ENCODE measurements around the gene SURF1.

Gene SURF1

GRCh38 chr9:133342069-133342406 lies 14.2 kb downstream of the SURF1 start:
- TF ChIP-seq CEBPB (IDR thresholded peaks at IDR 0.05): no peak
- TF ChIP-seq TEAD4 (IDR thresholded peaks at IDR 0.05): no peak
- no peak for TF ChIP-seq USF1 (IDR thresholded peaks at IDR 0.05)
- no peak for TF ChIP-seq EGR1 (IDR thresholded peaks at IDR 0.05)
- no peak for TF ChIP-seq RAD21 (IDR thresholded peaks at IDR 0.05; ENCODE audit: low read depth)
- TF ChIP-seq TAF1 (IDR thresholded peaks at IDR 0.05; ENCODE audit: low read depth): no peak
- no peak for TF ChIP-seq ZBTB7A (IDR thresholded peaks at IDR 0.05; ENCODE audit: low read depth)
- no peak for TF ChIP-seq YY1 (IDR thresholded peaks at IDR 0.05; ENCODE audit: low read depth)
- TF ChIP-seq NFIC (IDR thresholded peaks at IDR 0.05): no peak
- TF ChIP-seq TCF12 (IDR thresholded peaks at IDR 0.05; ENCODE audit: low read depth): no peak
- TF ChIP-seq FOXM1 (IDR thresholded peaks at IDR 0.05; ENCODE audit: borderline replicate concordance, low read depth): no peak

- TF ChIP-seq ZBTB7A (IDR thresholded peaks at IDR 0.05; ENCODE audit: low read depth): no peak
- TF ChIP-seq FOXM1 (IDR thresholded peaks at IDR 0.05; ENCODE audit: borderline replicate concordance, low read depth): no peak
- TF ChIP-seq EP300 (IDR thresholded peaks at IDR 0.05; ENCODE audit: borderline replicate concordance): no peak
- TF ChIP-seq TCF12 (IDR thresholded peaks at IDR 0.05; ENCODE audit: low read depth): no peak
- TF ChIP-seq USF1 (IDR thresholded peaks at IDR 0.05): no peak
- TF ChIP-seq NFIC (IDR thresholded peaks at IDR 0.05): no peak
- no peak for TF ChIP-seq REST (IDR thresholded peaks at IDR 0.05; ENCODE audit: low read depth)
- no peak for TF ChIP-seq EGR1 (IDR thresholded peaks at IDR 0.05)
- no peak for TF ChIP-seq CREB1 (IDR thresholded peaks at IDR 0.05; ENCODE audit: low read depth)
These were observed 14.8 kb downstream of the SURF1 start for GRCh38 chr9:133341369-133342068.

- TF ChIP-seq NFIC (IDR thresholded peaks at IDR 0.05) (no peak), CEBPB (IDR thresholded peaks at IDR 0.05) (no peak), TAF1 (IDR thresholded peaks at IDR 0.05; ENCODE audit: low read depth) (no peak), TCF12 (IDR thresholded peaks at IDR 0.05; ENCODE audit: low read depth) (no peak), YY1 (IDR thresholded peaks at IDR 0.05; ENCODE audit: low read depth) (no peak), EP300 (IDR thresholded peaks at IDR 0.05; ENCODE audit: borderline replicate concordance) (no peak), REST (IDR thresholded peaks at IDR 0.05; ENCODE audit: low read depth) (no peak), TEAD4 (IDR thresholded peaks at IDR 0.05) (no peak), USF1 (IDR thresholded peaks at IDR 0.05) (no peak), EGR1 (IDR thresholded peaks at IDR 0.05) (no peak), MAX (IDR thresholded peaks at IDR 0.05) (no peak), FOXM1 (IDR thresholded peaks at IDR 0.05; ENCODE audit: borderline replicate concordance, low read depth) (no peak)
These were observed 15.4 kb downstream of the SURF1 start for GRCh38 chr9:133340916-133341315.

GRCh38 chr9:133340256-133340655 lies 16.0 kb downstream of the SURF1 start:
- TF ChIP-seq RAD21 (IDR thresholded peaks at IDR 0.05; ENCODE audit: low read depth): no peak

- no peak for TF ChIP-seq FOXM1 (IDR thresholded peaks at IDR 0.05; ENCODE audit: borderline replicate concordance, low read depth)
- TF ChIP-seq EP300 (IDR thresholded peaks at IDR 0.05; ENCODE audit: borderline replicate concordance): no peak
- no peak for TF ChIP-seq USF1 (IDR thresholded peaks at IDR 0.05)
- no peak for TF ChIP-seq REST (IDR thresholded peaks at IDR 0.05; ENCODE audit: low read depth)
- no peak for TF ChIP-seq TCF12 (IDR thresholded peaks at IDR 0.05; ENCODE audit: low read depth)
- no peak for TF ChIP-seq CREB1 (IDR thresholded peaks at IDR 0.05; ENCODE audit: low read depth)
- TF ChIP-seq TEAD4 (IDR thresholded peaks at IDR 0.05): no peak
- TF ChIP-seq YY1 (IDR thresholded peaks at IDR 0.05; ENCODE audit: low read depth): no peak
- no peak for TF ChIP-seq RAD21 (IDR thresholded peaks at IDR 0.05; ENCODE audit: low read depth)
- no peak for TF ChIP-seq ZBTB7A (IDR thresholded peaks at IDR 0.05; ENCODE audit: low read depth)
- no peak for TF ChIP-seq CEBPB (IDR thresholded peaks at IDR 0.05)
- TF ChIP-seq TAF1 (IDR thresholded peaks at IDR 0.05; ENCODE audit: low read depth): no peak
These were observed 16.6 kb downstream of the SURF1 start for GRCh38 chr9:133339641-133340040.

All from Ishikawa (cell line).